Neural cell (in vitro differentiated cells): ENCODE data around the gene GSG1L. TPM values are rescaled to one million over a fixed set of nuclear protein-coding genes. Genes with fewer than 3 reads are reported as not detected.

Experiments used
- H2AFZ ChIP-seq: fragments of 200-600, 300-800 bp; sonication (generic), shearing (Covaris generic); 2 replicates; pipeline ENCODE4 v1.6.0; 2014; ENCODE audit warnings: low read depth, mild to moderate bottlenecking, antibody characterized with exemption, low read length, moderate library complexity
- H3F3A ChIP-seq: fragments of 200-600 bp; shearing (Covaris generic); 2 replicates; pipeline ENCODE4 v1.6.1; 2016; ENCODE audit warnings: mild to moderate bottlenecking, moderate library complexity, mixed read lengths, antibody characterized with exemption, low read length; ENCODE audit not compliant: insufficient read depth, poor library complexity, severe bottlenecking
- H3K27ac ChIP-seq: fragments of 200-600, 300-800 bp; sonication (generic), shearing (Covaris generic); 2 replicates; pipeline ENCODE4 v1.5.1; 2014; ENCODE audit warnings: mild to moderate bottlenecking, low read length, moderate library complexity
- H3K27me3 ChIP-seq: fragments of 300-800, 200-600 bp; sonication (generic), shearing (Covaris generic); 2 replicates; pipeline ENCODE4 v1.6.0; 2014; ENCODE audit warnings: mild to moderate bottlenecking, low read depth, low read length, moderate library complexity; ENCODE audit not compliant: insufficient read depth
- H3K36me3 ChIP-seq: fragments of 300-800, 200-600 bp; sonication (generic), shearing (Covaris generic); 2 replicates; pipeline ENCODE4 v1.5.1; 2014; ENCODE audit warnings: mild to moderate bottlenecking, antibody characterized with exemption, low read length, moderate library complexity; ENCODE audit not compliant: insufficient read depth
- H3K4me2 ChIP-seq: fragments of 300-800, 200-600 bp; sonication (generic), shearing (Covaris generic); 2 replicates; pipeline ENCODE4 v1.6.0; 2014; ENCODE audit warnings: mild to moderate bottlenecking, low read length
- H3K4me3 ChIP-seq: fragments of 300-800, 200-600 bp; sonication (generic), shearing (Covaris generic); 2 replicates; pipeline ENCODE4 v1.5.1; 2014; ENCODE audit warnings: mild to moderate bottlenecking, low read length, moderate library complexity
- H3K79me2 ChIP-seq: fragments of 200-600 bp; shearing (Covaris generic); replicated peaks from 2 replicates; pipeline ENCODE4 v1.6.0; 2014; ENCODE audit warnings: mild to moderate bottlenecking, low read length, moderate library complexity; ENCODE audit not compliant: insufficient read depth
- H3K9ac ChIP-seq: fragments of 300-800, 200-600 bp; sonication (generic), shearing (Covaris generic); 2 replicates; pipeline ENCODE4 v1.6.1; 2016; ENCODE audit warnings: mild to moderate bottlenecking, low read length, mixed read lengths
- H3K9me2 ChIP-seq: fragments of 200-600 bp; shearing (Covaris generic); 2 replicates; pipeline ENCODE4 v1.6.1; 2016; ENCODE audit warnings: mild to moderate bottlenecking, low read length, mixed read lengths; ENCODE audit not compliant: insufficient read depth
- H3K9me3 ChIP-seq: fragments of 200-600, 300-800 bp; sonication (generic), shearing (Covaris generic); 2 replicates; pipeline ENCODE4 v1.6.1; 2016; ENCODE audit warnings: mild to moderate bottlenecking, mixed run types, low read length, moderate library complexity, mixed read lengths
- H4K20me1 ChIP-seq: fragments of 200-600 bp; shearing (Covaris generic); 2 replicates; pipeline ENCODE4 v1.6.1; 2016; ENCODE audit warnings: mild to moderate bottlenecking, mixed run types; ENCODE audit not compliant: insufficient read depth
- EZH2 ChIP-seq: fragments of 200-600, 300-800 bp; shearing (Covaris generic), sonication (generic); IDR thresholded peaks from 2 replicates; pipeline ENCODE4 v1.6.1; 2014; ENCODE audit warnings: antibody characterized with exemption, low read length, borderline replicate concordance, mild to moderate bottlenecking; ENCODE audit not compliant: insufficient read depth, poor library complexity, severe bottlenecking
- MXI1 ChIP-seq: fragments of 450-650 bp; conservative IDR thresholded peaks from 2 replicates; pipeline ENCODE4 v1.6.1; 2014; ENCODE audit warnings: antibody characterized with exemption, mild to moderate bottlenecking; ENCODE audit not compliant: poor library complexity, severe bottlenecking
- POLR2AphosphoS5 ChIP-seq: IDR thresholded peaks from 2 replicates; pipeline ENCODE4 v1.6.1; 2012
- RAD21 ChIP-seq: fragments of 450-650 bp; conservative IDR thresholded peaks from 2 replicates; pipeline ENCODE4 v1.6.1; 2014; ENCODE audit warnings: antibody characterized with exemption, mild to moderate bottlenecking, moderate library complexity
- REST ChIP-seq: IDR thresholded peaks from 2 replicates; pipeline ENCODE4 v1.6.1; 2012; ENCODE audit warnings: borderline replicate concordance
- SMC3 ChIP-seq: fragments of 450-650 bp; conservative IDR thresholded peaks from 2 replicates; pipeline ENCODE4 v1.6.1; 2014; ENCODE audit warnings: antibody characterized with exemption, mild to moderate bottlenecking, moderate library complexity; ENCODE audit not compliant: poor library complexity
- TAF1 ChIP-seq: IDR thresholded peaks from 2 replicates; pipeline ENCODE4 v1.6.1; 2012; ENCODE audit warnings: low read depth
- polyA plus RNA-seq: library from polyadenylated mRNA; depleted of rRNA; stranded (reverse); fragments of >200 nt; gene quantifications from 2 replicates; pipeline ENCODE4 v1.2.3, GENCODE V29; 2014
- small RNA-seq, 3 experiments: library from RNA; depleted of rRNA; stranded (forward); fragments of <200 nt; gene quantifications; one replicate each; pipeline ENCODE3, GENCODE V24; 2012
- TF ChIP-seq, protein P1 (sequence below): fragments of 450-650 bp; IDR thresholded peaks from 2 replicates; pipeline ENCODE4 v1.5.1; 2014; ENCODE audit warnings: antibody characterized with exemption, mild to moderate bottlenecking, moderate library complexity; ENCODE audit not compliant: poor library complexity, severe bottlenecking

The GSG1L gene
- polyA plus RNA-seq, 1 donor from 2014 or later = 0.85 TPM

DNA sequence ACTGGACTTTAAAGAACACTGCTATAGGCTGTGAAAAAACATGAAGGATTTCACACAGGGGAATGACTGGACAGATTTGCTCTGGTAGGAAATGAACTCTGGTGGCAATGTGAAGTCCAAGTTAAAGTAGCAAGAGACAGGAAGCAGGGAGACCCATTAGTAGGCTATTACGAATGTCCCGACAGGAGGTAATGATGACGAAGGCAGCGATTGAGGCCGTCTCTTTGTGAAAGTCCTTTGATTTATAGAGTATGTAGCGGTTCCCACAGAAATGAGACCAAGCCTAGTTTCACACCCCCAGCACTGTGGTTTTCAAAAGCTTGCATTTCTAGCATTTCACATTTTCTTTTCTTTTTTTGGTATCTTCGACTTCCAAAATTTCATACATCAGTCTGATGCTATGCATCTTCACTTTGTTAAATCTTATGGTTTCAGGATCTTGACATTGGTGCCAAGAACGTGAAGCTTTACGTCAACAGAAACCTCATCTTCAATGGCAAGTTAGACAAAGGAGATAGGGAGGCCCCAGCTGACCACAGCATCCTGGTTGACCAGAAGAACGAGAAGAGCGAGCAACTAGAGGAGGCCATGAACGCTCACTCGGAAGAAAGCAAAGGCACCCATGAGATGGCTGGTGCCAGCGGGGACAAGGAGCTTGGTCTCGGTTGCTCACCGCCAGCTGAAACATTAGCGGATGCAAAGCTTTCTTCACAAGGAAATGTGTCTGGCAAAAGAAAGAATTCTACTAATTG is 323.7 kb downstream of the GSG1L start:
- Histone ChIP-seq H3K27ac (no peak overlapping the region), H3K9me3 (no peaks in the 10 kb centered on the region), H2AFZ (no peak overlapping the region), H3F3A (no peaks in the 10 kb centered on the region), H3K36me3 (no peaks in the 10 kb centered on the region), H3K9me2 (no peaks in the 10 kb centered on the region), H3K4me2 (no peak overlapping the region), H4K20me1 (no peaks in the 10 kb centered on the region), H3K9ac (no peak overlapping the region), H3K4me3 (no peak overlapping the region), H3K79me2 (no peaks in the 10 kb centered on the region), H3K27me3 (no peaks in the 10 kb centered on the region)
- TF ChIP-seq EZH2 (no peak), RAD21 (no peak), REST (no peak), MXI1 (no peak), SMC3 (no peak), POLR2AphosphoS5 (no peak), TAF1 (no peak)
- TF ChIP-seq, protein P1, sequence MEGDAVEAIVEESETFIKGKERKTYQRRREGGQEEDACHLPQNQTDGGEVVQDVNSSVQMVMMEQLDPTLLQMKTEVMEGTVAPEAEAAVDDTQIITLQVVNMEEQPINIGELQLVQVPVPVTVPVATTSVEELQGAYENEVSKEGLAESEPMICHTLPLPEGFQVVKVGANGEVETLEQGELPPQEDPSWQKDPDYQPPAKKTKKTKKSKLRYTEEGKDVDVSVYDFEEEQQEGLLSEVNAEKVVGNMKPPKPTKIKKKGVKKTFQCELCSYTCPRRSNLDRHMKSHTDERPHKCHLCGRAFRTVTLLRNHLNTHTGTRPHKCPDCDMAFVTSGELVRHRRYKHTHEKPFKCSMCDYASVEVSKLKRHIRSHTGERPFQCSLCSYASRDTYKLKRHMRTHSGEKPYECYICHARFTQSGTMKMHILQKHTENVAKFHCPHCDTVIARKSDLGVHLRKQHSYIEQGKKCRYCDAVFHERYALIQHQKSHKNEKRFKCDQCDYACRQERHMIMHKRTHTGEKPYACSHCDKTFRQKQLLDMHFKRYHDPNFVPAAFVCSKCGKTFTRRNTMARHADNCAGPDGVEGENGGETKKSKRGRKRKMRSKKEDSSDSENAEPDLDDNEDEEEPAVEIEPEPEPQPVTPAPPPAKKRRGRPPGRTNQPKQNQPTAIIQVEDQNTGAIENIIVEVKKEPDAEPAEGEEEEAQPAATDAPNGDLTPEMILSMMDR = no peak

DNA sequence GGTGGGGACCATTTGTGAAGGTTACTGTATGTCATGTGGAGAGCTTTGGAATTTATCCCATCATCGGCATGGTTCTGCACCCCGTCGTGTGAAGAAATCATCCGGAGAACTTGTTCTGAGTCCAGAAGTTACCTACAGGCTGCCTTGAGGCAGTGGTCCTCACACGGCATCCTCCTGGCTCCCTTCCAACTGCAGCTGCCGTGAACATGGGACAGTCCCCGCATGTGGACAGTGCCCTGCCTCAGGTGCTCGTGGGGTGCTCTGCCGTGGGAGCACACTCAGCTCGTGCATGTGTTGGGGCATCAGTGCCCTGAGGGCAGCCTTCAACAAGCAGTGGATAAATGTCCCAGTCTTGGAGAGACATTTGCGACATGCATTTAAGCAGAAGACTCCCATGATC is 324.9 kb downstream of the GSG1L start:
- TF ChIP-seq EZH2 (no peak), TAF1 (no peak), SMC3 (no peak)
- H3K4me2 ChIP-seq = no peak overlapping the region
- H4K20me1 ChIP-seq = no peaks in the 10 kb centered on the region
- no peak overlapping the region for H3K9ac ChIP-seq
- no peaks in the 10 kb centered on the region for H3F3A ChIP-seq
- H3K9me2 ChIP-seq = no peaks in the 10 kb centered on the region
- no peaks in the 10 kb centered on the region for H3K27me3 ChIP-seq
- no peaks in the 10 kb centered on the region for H3K9me3 ChIP-seq
- no peak overlapping the region for H3K4me3 ChIP-seq
- H3K36me3 ChIP-seq = no peaks in the 10 kb centered on the region
- H3K27ac ChIP-seq = no peak overlapping the region
- H3K79me2 ChIP-seq = no peaks in the 10 kb centered on the region
- H2AFZ ChIP-seq = no peak overlapping the region

Small RNA genes within 50 kb of the gene (small RNA-seq; reads per million reads assigned to genes)
- gene RNU6-1241P (0 reads per million in 3 experiments), gene RNU6-159P (0 reads per million in 3 experiments)

Other genes with a start within 250 kb of the GSG1L start
- gene XPO6, start 148.3 kb upstream of the GSG1L start, polyA plus RNA-seq = 104 and 127 TPM in 2 replicates
- 18.2 and 27.4 TPM in 2 replicates for gene SBK1, start 228.8 kb upstream of the GSG1L start, polyA plus RNA-seq